Measurements from ENCODE around the gene DCLRE1B. TPM values are rescaled to one million over a fixed set of nuclear protein-coding genes. Genes with fewer than 3 reads are reported as not detected.
A peak's percentile ranks its signal among the peaks of the same experiment; 100 is the strongest.

The DCLRE1B gene
- total and polyA plus RNA-seq, 9 of the 15 experiments (the other 6 are each of a cell fraction or from before 2014, with no cell fraction given) = 10.6 to 28.8 (median 17.2) TPM

GRCh38 chr1:113913887-113914664, 8.9 kb downstream of the DCLRE1B start (continued):
- no peak for TF ChIP-seq HDGF (IDR thresholded peaks at IDR 0.05)
- TF ChIP-seq ZNF253 (CRISPR knock-in tag; conservative IDR thresholded peaks at IDR 0.05) = no peak
- no peak for TF ChIP-seq PHB (CRISPR knock-in tag; IDR thresholded peaks at IDR 0.05)
- peak; percentile 44; the same call in 1 of the 2 replicates for TF ChIP-seq CHD2 (IDR thresholded peaks at IDR 0.05; ENCODE audit: low read depth, low read length)
- peak; percentile 99 for TF ChIP-seq SMARCC2 (IDR thresholded peaks at IDR 0.05; ENCODE audit: low read depth)
- no peak for TF ChIP-seq XRCC4 (IDR thresholded peaks at IDR 0.05; ENCODE audit: extremely low read depth, insufficient read depth, insufficient read length)
- TF ChIP-seq, protein P1, sequence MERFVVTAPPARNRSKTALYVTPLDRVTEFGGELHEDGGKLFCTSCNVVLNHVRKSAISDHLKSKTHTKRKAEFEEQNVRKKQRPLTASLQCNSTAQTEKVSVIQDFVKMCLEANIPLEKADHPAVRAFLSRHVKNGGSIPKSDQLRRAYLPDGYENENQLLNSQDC (CRISPR knock-in tag; IDR thresholded peaks at IDR 0.05) = no peak
- TF ChIP-seq MTA3 (IDR thresholded peaks at IDR 0.05; ENCODE audit: borderline replicate concordance) = peak; percentile 96; the same call in 1 of the 2 replicates
- TF ChIP-seq GTF2F1 (IDR thresholded peaks at IDR 0.05; ENCODE audit: low read depth, low read length) = no peak
- peak; percentile 96 to 98 for TF ChIP-seq KDM1A (IDR thresholded peaks at IDR 0.05)
- TF ChIP-seq ZNF436 (CRISPR knock-in tag; IDR thresholded peaks at IDR 0.05) = no peak
- TF ChIP-seq KDM2B (CRISPR knock-in tag; IDR thresholded peaks at IDR 0.05) = no peak
- TF ChIP-seq, protein P2, sequence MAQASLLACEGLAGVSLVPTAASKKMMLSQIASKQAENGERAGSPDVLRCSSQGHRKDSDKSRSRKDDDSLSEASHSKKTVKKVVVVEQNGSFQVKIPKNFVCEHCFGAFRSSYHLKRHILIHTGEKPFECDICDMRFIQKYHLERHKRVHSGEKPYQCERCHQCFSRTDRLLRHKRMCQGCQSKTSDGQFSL (CRISPR knock-in tag; IDR thresholded peaks at IDR 0.05) = no peak
- TF ChIP-seq, protein P2 (tag; IDR thresholded peaks at IDR 0.05) = no peak
- peak; percentile 97 for TF ChIP-seq HDAC3 (IDR thresholded peaks at IDR 0.05; ENCODE audit: borderline replicate concordance, partially characterized antibody)
- TF ChIP-seq NFIC (IDR thresholded peaks at IDR 0.05) = peak; percentile 98
- no peak for TF ChIP-seq KAT2B (IDR thresholded peaks at IDR 0.05; ENCODE audit: low read depth, low read length)
- TF ChIP-seq ZNF76 (CRISPR knock-in tag; IDR thresholded peaks at IDR 0.05; ENCODE audit: borderline replicate concordance) = no peak
- no peak for TF ChIP-seq ID3 (CRISPR knock-in tag; IDR thresholded peaks at IDR 0.05)
- TF ChIP-seq ID3 (tag; IDR thresholded peaks at IDR 0.05) = peak; percentile 90
- TF ChIP-seq FUS (optimal IDR thresholded peaks at IDR 0.05; ENCODE audit: low read depth, low read length) = no peak
- TF ChIP-seq ZNF41 (CRISPR knock-in tag; conservative IDR thresholded peaks at IDR 0.05) = no peak
- peak; percentile 98 for TF ChIP-seq GATAD2B (IDR thresholded peaks at IDR 0.05; ENCODE audit: borderline replicate concordance)
- TF ChIP-seq, protein P3, sequence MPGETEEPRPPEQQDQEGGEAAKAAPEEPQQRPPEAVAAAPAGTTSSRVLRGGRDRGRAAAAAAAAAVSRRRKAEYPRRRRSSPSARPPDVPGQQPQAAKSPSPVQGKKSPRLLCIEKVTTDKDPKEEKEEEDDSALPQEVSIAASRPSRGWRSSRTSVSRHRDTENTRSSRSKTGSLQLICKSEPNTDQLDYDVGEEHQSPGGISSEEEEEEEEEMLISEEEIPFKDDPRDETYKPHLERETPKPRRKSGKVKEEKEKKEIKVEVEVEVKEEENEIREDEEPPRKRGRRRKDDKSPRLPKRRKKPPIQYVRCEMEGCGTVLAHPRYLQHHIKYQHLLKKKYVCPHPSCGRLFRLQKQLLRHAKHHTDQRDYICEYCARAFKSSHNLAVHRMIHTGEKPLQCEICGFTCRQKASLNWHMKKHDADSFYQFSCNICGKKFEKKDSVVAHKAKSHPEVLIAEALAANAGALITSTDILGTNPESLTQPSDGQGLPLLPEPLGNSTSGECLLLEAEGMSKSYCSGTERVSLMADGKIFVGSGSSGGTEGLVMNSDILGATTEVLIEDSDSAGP (CRISPR knock-in tag; IDR thresholded peaks at IDR 0.05) = no peak
- TF ChIP-seq ZNF311 (CRISPR knock-in tag; IDR thresholded peaks at IDR 0.05) = peak; percentile 48; the same call in 1 of the 2 replicates
- no peak for TF ChIP-seq ZNF263 (CRISPR knock-in tag; IDR thresholded peaks at IDR 0.05; ENCODE audit: borderline replicate concordance)
- TF ChIP-seq POLR2B (IDR thresholded peaks at IDR 0.05; ENCODE audit: low read depth, partially characterized antibody) = peak; percentile 22

All from K562 (cell line).